Measurements from ENCODE around the gene RCBTB1. TPM values are rescaled to one million over a fixed set of nuclear protein-coding genes. Genes with fewer than 3 reads are reported as not detected.

Gene RCBTB1
- total RNA-seq, 4 donors from 2014 or later, result 82.2 to 172 (median 98.0) TPM

GRCh38 chr13:49560270-49561061 lies 24.9 kb downstream of the RCBTB1 start:
- intact Hi-C loops (cut with DNase I), result no loop called here
- Histone ChIP-seq H3K27ac (peak overlapping the region in 2 of 3 donors; percentile 20 to 36), H3K9me3 (no peaks in the 10 kb centered on the region), H3K4me3 (replicated peaks in 1 of 3) (no peak overlapping the region), H3K4me1 (peaks cover 5 to 9% of the 10 kb centered on the region in 2 donors), H3K36me3 (peaks cover 29 to 33% of the 10 kb centered on the region in 2 donors), H3K27me3 (no peaks in the 10 kb centered on the region)
- TF ChIP-seq CTCF (IDR thresholded peaks at IDR 0.05) (no peak), POLR2A (IDR thresholded peaks at IDR 0.05) (no peak)
- WGBS, 2 donors, result 77 to 78% methylated on average over 10 of the region's 10 CpGs
- no peak for DNase-seq

- DNase-seq, result no peak
- intact Hi-C loops (cut with DNase I), result no loop called here
- H3K27ac ChIP-seq, result no peak overlapping the region
Observed at GRCh38 chr13:49559006-49559405, 26.4 kb downstream of the RCBTB1 start.

GRCh38 chr13:49554387-49554786 lies 31.0 kb downstream of the RCBTB1 start:
- no peak for DNase-seq
- intact Hi-C loops (cut with DNase I), result no loop called here

More at GRCh38 chr13:49559006-49559405, 26.4 kb downstream of the RCBTB1 start:
- TF ChIP-seq CTCF (IDR thresholded peaks at IDR 0.05), result no peak
- TF ChIP-seq POLR2A (IDR thresholded peaks at IDR 0.05), result no peak
- Histone ChIP-seq H3K4me1 (peaks cover 5 to 9% of the 10 kb centered on the region in 2 donors), H3K27me3 (no peaks in the 10 kb centered on the region), H3K4me3 (replicated peaks in 1 of 3) (no peak overlapping the region), H3K36me3 (peaks cover 31 to 39% of the 10 kb centered on the region in 2 donors), H3K9me3 (no peaks in the 10 kb centered on the region)
- WGBS, 2 donors, result 96 to 99% methylated on average over 3 of the region's 3 CpGs

GRCh38 chr13:49553888-49554287 lies 31.5 kb downstream of the RCBTB1 start:
- no peaks in the 10 kb centered on the region for H3K4me1 ChIP-seq
- TF ChIP-seq POLR2A (IDR thresholded peaks at IDR 0.05), result no peak
- no peak for TF ChIP-seq CTCF (IDR thresholded peaks at IDR 0.05)
- no peak overlapping the region for H3K4me3 ChIP-seq (replicated peaks in 1 of 3)
- H3K27me3 ChIP-seq, result no peaks in the 10 kb centered on the region
- no peak for DNase-seq
- intact Hi-C loops (cut with DNase I), result no loop called here
- WGBS, 2 donors, result 97 to 99% methylated on average over 2 of the region's 2 CpGs
- peaks cover 17 to 59% of the 10 kb centered on the region in 2 donors for H3K36me3 ChIP-seq
- no peak overlapping the region for H3K27ac ChIP-seq
- no peaks in the 10 kb centered on the region for H3K9me3 ChIP-seq

More at GRCh38 chr13:49554387-49554786, 31.0 kb downstream of the RCBTB1 start:
- 90 to 95% methylated on average over 9 to 11 of the region's 11 CpGs for WGBS, 2 donors
- no peaks in the 10 kb centered on the region for H3K27me3 ChIP-seq
- no peaks in the 10 kb centered on the region for H3K4me1 ChIP-seq
- H3K4me3 ChIP-seq (replicated peaks in 1 of 3), result no peak overlapping the region
- H3K9me3 ChIP-seq, result no peaks in the 10 kb centered on the region
- peaks cover 20 to 59% of the 10 kb centered on the region in 2 donors for H3K36me3 ChIP-seq
- no peak overlapping the region for H3K27ac ChIP-seq
- no peak for TF ChIP-seq POLR2A (IDR thresholded peaks at IDR 0.05)
- no peak for TF ChIP-seq CTCF (IDR thresholded peaks at IDR 0.05)

- H3K4me3 ChIP-seq (replicated peaks in 1 of 3), result no peak overlapping the region
- TF ChIP-seq CTCF (IDR thresholded peaks at IDR 0.05), result no peak
- TF ChIP-seq POLR2A (IDR thresholded peaks at IDR 0.05), result no peak
- H3K36me3 ChIP-seq, result peaks cover 15 to 53% of the 10 kb centered on the region in 2 donors
- no peak overlapping the region for H3K27ac ChIP-seq
- peaks cover 0 to 12% of the 10 kb centered on the region in 2 donors for H3K4me1 ChIP-seq
- 90 to 93% methylated on average over 10 of the region's 10 CpGs for WGBS, 2 donors
- H3K27me3 ChIP-seq, result no peaks in the 10 kb centered on the region
- intact Hi-C loops (cut with DNase I), result no loop called here
- no peak for DNase-seq
- no peaks in the 10 kb centered on the region for H3K9me3 ChIP-seq
Observed at GRCh38 chr13:49550942-49551644, 34.3 kb downstream of the RCBTB1 start.

All from thyroid gland (tissue), 4 donors.